GM18505 (cell line): ENCODE results near the gene DAPK1.

Source experiments
- ATAC-seq: cut with Tn5 transposase; IDR thresholded peaks from one replicate; pipeline ENCODE4 v1.9.1; 2021; ENCODE audit not compliant: unreplicated experiment
- POLR2A ChIP-seq: IDR thresholded peaks from 4 replicates; pipeline ENCODE4 v1.6.1; 2011; ENCODE audit warnings: borderline replicate concordance; ENCODE audit not compliant: insufficient read depth, insufficient read length; ENCODE audit errors: extremely low read depth

Gene DAPK1

DNA sequence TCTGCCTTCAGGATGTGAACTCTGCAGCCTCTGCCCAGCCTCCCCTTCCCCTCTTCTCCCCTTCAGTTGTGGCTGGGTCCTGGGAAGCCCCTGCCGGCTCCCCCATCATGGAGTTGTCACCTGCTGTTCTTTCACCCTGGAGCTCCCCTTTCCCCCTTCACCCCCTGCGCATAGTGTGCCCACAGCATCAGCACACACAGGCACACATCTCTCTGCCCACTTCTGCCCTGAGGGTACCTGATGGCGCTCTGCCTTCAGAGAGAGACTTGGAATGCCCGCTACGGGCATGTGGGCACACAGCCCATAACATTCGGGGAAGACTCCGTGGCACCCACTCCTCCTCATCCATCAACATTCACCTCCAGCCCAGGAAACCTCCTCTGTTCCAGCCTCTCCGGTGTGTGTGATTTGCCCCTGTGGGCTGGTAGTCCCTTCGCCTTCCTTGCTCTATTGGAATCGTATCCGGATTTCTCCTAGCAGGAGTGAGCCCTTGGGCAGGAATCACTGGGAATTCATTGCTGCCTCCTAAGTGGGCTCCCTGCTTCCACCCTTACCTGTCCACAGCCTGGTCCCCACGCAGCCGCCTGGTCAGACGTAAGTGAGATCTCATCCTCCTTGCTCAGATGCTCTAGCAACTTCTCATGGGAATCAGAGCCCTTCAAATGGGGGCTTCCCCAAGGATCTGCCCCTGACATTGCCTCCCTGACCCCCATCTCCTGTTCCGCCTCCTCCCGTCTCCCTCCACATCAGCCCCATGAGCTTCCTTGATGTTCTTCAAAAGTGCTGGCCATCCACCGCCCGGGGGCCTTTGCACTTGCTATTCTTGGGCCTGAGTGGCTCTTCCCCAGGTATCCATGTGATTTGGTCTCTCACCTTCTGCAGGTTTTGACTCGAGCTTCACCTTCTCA is 166.7 kb downstream of the DAPK1 start:
- TF ChIP-seq POLR2A = no peak
- ATAC-seq = no peak

DNA sequence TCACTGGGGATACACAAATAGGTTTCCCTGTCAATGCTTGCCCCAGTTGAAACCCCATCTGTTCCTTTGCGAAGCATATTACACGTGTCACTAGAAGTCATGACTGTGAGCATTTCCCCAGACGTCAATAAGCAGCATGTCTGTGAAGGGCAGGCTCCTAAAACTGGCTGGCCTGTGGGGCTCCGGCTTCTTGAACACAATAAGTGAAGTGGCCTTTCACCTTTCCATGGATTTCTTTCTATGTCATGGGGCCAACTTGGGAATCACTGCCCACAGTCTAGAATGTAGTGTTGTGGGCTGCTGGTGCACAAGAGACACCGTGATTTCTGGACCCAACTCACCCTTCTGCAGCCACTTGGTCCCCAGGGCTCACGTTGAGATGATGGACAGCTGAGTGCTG is 167.8 kb downstream of the DAPK1 start:
- TF ChIP-seq POLR2A = no peak
- ATAC-seq = no peak

- no peak for ATAC-seq
- no peak for TF ChIP-seq POLR2A
Measured at GRCh38 chr9:87667164-87667738, 169.6 kb downstream of the DAPK1 start.

GRCh38 chr9:87668222-87668621 is 170.6 kb downstream of the DAPK1 start:
- ATAC-seq = no peak
- no peak for TF ChIP-seq POLR2A

DNA sequence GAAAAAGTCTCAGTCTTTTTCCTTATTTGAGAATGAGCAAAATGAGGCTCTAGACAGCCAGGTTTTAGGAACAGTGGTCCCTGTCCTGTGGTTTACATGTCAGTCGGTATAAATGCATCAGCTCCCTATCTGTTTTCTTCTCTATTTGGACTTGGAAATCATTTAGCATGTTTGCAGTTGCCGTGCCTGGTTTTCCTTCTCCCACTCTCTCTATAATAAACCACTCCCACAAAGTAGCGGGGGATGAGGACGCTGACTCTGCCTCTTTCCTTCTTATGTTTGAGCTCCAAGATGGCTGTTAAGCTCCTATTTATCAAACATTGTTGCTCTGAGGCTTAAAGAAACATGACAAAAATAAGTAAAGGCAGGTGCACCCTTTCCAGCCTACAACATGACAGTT is 171.1 kb downstream of the DAPK1 start:
- no peak for ATAC-seq
- TF ChIP-seq POLR2A = no peak

GRCh38 chr9:87670572-87671264 is 173.1 kb downstream of the DAPK1 start:
- no peak for TF ChIP-seq POLR2A
- ATAC-seq = no peak

DNA sequence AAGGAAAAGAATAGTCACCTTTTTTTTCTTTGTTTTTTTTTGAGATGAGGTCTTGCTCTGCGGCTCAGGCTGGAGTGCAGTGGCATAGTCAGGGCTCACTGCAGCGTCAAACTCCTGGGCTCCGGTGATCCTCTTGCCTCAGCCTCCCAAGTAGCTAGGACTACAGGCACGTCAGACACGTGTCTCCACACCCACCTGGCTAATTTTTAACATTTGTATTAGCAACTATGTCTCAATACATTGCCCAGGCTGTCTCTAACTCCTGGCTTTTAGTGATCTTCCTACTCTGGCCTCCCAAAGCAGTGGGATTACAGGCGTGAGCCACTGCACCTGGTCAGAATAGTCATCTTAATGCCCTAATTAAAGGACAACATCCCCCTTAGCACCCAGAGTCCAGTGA is 173.8 kb downstream of the DAPK1 start:
- TF ChIP-seq POLR2A = no peak
- ATAC-seq = no peak

DNA sequence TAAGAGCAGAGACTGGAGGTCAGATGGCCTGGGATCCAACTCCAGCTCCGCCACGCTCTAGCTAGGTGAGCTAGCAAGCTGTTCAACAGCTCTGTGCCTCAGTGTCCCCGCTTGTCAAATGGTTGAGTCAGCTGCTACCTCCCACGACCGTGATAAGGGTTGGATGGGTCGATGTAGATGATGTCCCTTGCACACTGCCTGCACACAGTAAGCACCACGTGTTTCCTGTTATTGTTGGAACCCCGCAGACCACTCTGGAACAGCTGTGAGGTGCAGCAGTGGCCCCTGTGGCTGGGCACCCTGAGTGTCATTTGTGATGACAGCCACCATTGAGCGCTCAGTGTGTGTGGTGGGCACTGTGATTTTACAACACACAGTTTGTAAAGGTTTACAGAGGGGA is 174.3 kb downstream of the DAPK1 start:
- ATAC-seq = no peak
- TF ChIP-seq POLR2A = no peak

DNA sequence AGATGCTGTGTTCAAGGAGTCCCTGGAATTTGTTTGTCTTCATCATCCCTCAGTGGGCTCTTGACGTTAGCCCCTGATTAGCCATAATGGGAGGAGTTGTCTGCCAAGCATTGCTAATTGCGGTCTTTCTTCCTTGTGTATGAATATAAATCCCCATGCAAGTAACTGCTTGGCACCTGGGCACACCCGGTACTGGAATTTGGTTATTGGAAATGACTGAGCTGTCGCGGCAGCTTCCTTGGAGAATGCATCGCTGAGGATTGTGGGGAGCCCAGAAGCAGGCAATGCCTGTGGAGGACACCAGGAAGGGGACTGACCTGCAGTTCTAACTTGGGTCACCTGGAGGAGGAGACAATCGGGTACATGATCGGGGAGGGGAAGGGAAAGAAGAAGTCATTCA is 174.9 kb downstream of the DAPK1 start:
- no peak for TF ChIP-seq POLR2A
- ATAC-seq = no peak

GRCh38 chr9:87673446-87674120 is 175.9 kb downstream of the DAPK1 start:
- no peak for ATAC-seq
- no peak for TF ChIP-seq POLR2A

DNA sequence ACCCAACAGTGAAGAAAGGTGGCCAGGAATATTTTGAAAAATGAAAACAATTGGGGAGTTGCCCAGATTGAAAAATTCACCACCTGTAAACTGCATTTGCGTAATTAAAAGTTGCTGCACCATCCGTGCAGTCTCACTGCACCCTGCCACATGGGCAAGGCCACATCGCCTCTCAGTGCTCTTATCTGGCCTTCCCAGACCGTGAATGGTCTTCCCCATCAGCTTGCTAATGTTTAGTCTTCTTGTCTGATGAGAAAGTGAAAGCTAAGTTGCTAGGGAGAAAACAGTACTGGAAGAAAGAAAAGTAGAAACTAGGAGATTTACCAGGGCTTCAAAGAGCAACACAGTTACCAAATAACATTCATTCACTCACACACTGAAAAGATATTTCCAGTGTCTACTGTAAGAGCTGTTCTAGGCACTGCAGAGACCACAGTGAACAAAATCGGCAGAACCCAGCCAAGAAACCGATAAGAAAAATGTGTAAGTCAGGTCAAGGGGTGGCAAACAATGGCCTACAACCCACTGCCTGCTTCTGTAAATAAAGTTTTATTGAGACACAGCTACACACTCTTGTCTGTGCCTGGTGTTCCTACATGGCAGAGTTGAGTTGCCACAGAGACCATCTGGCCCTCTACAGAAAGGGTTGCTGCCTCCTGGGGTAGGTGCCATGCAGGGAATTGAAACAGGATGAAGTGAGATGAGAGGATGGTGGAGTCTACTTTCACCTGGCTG is 177.1 kb downstream of the DAPK1 start:
- TF ChIP-seq POLR2A = no peak
- no peak for ATAC-seq

DNA sequence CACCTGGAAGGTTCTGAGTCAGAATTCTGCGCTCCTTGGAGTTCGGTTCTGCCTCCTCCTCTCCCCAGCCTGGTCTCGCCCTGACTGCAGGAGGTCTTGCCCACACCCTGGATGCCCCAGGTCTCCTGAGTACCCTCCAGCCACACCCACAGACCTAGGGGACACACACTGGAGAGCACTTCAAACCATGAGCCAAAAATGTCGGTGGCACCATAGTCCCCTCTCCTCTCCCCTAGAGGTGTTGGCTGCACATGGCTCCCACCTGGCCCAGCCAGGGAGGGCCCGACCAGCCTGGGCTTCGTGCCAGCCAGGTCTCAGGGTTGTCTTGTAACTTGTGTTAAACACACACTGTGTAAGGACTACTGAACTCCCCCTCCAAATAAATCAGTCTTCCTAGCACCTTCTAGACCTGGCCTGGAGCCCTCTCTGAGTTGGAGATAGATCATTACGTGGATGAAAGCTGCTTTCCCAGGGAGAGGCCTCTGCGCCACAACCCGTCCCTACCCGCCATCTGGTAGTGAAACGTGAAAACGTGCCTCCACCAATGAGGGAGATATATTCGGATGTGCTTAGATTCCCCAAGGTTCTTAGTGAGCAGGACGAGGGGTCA is 178.3 kb downstream of the DAPK1 start:
- no peak for ATAC-seq
- TF ChIP-seq POLR2A = no peak

DNA sequence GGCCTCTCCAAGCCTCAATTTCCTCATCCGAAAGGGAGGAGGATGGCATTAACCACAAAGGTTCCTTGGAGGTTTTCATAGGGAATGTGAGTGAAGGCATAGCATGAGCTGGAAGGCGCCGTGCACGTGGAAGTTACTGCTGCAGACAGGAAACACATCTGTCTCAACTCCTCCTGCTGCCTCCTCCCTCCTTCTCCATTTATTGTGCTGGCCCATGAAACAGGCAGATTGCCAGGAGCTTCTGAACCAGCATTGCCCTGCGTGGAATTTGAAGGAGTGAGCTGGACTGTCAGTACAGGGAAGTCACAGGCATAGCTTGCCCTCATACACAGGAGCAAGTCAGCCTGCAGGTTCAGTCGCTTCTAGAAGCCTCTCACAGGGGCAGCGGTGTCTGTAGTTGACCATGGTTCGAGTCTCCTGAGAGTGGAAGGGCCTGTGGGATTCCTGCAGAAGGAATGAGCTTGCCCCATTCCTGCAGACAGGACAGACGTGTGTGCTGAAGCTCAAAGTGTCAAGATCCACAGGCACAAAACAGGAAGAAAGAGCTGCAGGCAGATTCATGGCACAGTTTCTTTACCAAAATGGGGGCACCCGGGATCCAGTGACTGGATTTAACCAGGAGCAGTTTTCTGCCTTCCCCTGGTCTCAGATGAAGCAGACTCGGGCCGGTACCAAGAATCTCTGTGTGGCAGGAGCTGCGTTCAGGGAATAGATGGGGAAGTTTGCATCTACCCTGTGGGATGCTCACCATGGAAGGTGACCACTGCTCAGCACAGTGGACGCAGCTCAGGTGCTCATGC is 179.5 kb downstream of the DAPK1 start:
- no peak for TF ChIP-seq POLR2A
- ATAC-seq = no peak
